Activated CD8-positive, alpha-beta T cell treated with anti-CD3 and anti-CD28 coated beads, Interleukin-2, amount 10 ng/mL, durations not matched to agents 7 days and 5 days (primary cell): ENCODE results near the gene DDX55. TPM values are rescaled to one million over a fixed set of nuclear protein-coding genes. Genes with fewer than 3 reads are reported as not detected.
"Not testable (repeated sequence)": the region's sequence is repeated elsewhere in the genome, so short reads cannot be mapped to it uniquely, and the experiment has no call there.

Experiments
- ATAC-seq: fragments of 150-1000 bp; cut with Tn5 transposase; one replicate; pipeline ENCODE4 v1.10.0; 2021; ENCODE audit warnings: moderate library complexity
- CTCF ChIA-PET: fragments of 350-600 bp; sonication (Branson Sonifier 250); formaldehyde crosslinking; loops from one replicate; lab custom pipeline; 2021; ENCODE audit warnings: antibody characterized with exemption; lab: Charles Lee
- POLR2A ChIA-PET: fragments of 350-600 bp; sonication (Branson Sonifier 250); formaldehyde crosslinking; loops from one replicate; lab custom pipeline; 2021; ENCODE audit warnings: antibody characterized with exemption; lab: Charles Lee
- DNase-seq: peaks from one replicate; pipeline ENCODE4 v3.0.0-alpha.2; 2020
- H3K27ac Mint-ChIP-seq: one replicate; pipeline ENCODE4 v1.8.0; 2021; ENCODE audit warnings: mild to moderate bottlenecking, mixed read lengths
- H3K27me3 Mint-ChIP-seq: one replicate; pipeline ENCODE4 v1.8.0; 2021; ENCODE audit warnings: low read depth, mixed read lengths
- H3K36me3 Mint-ChIP-seq: one replicate; pipeline ENCODE4 v1.8.0; 2021; ENCODE audit warnings: low read depth, mixed read lengths
- H3K4me1 Mint-ChIP-seq: one replicate; pipeline ENCODE4 v1.8.0; 2021; ENCODE audit warnings: low read depth, mixed read lengths
- H3K4me3 Mint-ChIP-seq: one replicate; pipeline ENCODE4 v1.8.0; 2021; ENCODE audit warnings: mild to moderate bottlenecking, mixed read lengths
- H3K9me3 Mint-ChIP-seq: one replicate; pipeline ENCODE4 v1.8.0; 2022; ENCODE audit warnings: mixed read lengths; ENCODE audit not compliant: insufficient read depth
- total RNA-seq, 2 experiments: library from RNA; stranded (reverse); gene quantifications; one replicate each; pipeline ENCODE4 v1.2.3, GENCODE V29; 2021

DDX55 gene
- 10 to 100 TPM; 44.7 to 44.8 TPM for total RNA-seq

- CTCF ChIA-PET, result interaction anchor here (0.6 to 3.4 kb wide), 9 partner anchors 10 to 332 kb away, joined by 3 to 28 read pairs (median 5); partner anchors contain the start of gene TMED2
- Mint-ChIP-seq H3K27me3 (no peaks in the 10 kb centered on the region), H3K27ac (peak within 1 kb of the TSS; percentile 98), H3K36me3 (peaks cover 51% of the 10 kb centered on the region), H3K9me3 (no peaks in the 10 kb centered on the region), H3K4me3 (peak within 1 kb of the TSS; percentile 90), H3K4me1 (peaks cover 39% of the 10 kb centered on the region)
- ATAC-seq (peak; percentile 95), DNase-seq (peak; percentile 89)
- POLR2A ChIA-PET, result interaction anchor here (0.7 to 2.5 kb wide), 14 partner anchors 10 to 1075 kb away, joined by 3 to 15 read pairs (median 4); partner anchors contain the start of genes ATP6V0A2, KNTC1, MPHOSPH9 and MTRFR
Measured at GRCh38 chr12:123601602-123602489, at the start of gene DDX55. TSS of gene DDX55 (plus strand) at chr12:123602099. CDS start at chr12:123602149, 50 bp downstream.

- POLR2A ChIA-PET, H3K9me3 Mint-ChIP-seq, H3K27ac Mint-ChIP-seq, ATAC-seq, H3K4me1 Mint-ChIP-seq, DNase-seq, H3K36me3 Mint-ChIP-seq, H3K4me3 Mint-ChIP-seq, CTCF ChIA-PET, H3K27me3 Mint-ChIP-seq: not testable (repeated sequence)
Measured at GRCh38 chr12:123554136-123554535, 47.8 kb upstream of the DDX55 start.

GRCh38 chr12:123554843-123555242 lies 47.1 kb upstream of the DDX55 start:
- H3K27me3 Mint-ChIP-seq, H3K27ac Mint-ChIP-seq, ATAC-seq, H3K9me3 Mint-ChIP-seq, H3K36me3 Mint-ChIP-seq, CTCF ChIA-PET, DNase-seq, H3K4me1 Mint-ChIP-seq, POLR2A ChIA-PET, H3K4me3 Mint-ChIP-seq: not testable (repeated sequence)

- H3K36me3 Mint-ChIP-seq, CTCF ChIA-PET, DNase-seq, H3K27ac Mint-ChIP-seq, H3K27me3 Mint-ChIP-seq, H3K9me3 Mint-ChIP-seq, ATAC-seq, H3K4me3 Mint-ChIP-seq, H3K4me1 Mint-ChIP-seq, POLR2A ChIA-PET: not testable (repeated sequence)
Measured at GRCh38 chr12:123558487-123558886, 43.4 kb upstream of the DDX55 start.

- no peak for ATAC-seq
- Mint-ChIP-seq H3K4me1 (peaks cover 5% of the 10 kb centered on the region), H3K36me3 (no peaks in the 10 kb centered on the region), H3K27ac (no peak overlapping the region), H3K27me3 (no peaks in the 10 kb centered on the region), H3K4me3 (no peak overlapping the region), H3K9me3 (no peaks in the 10 kb centered on the region)
- ChIA-PET CTCF (no interaction called here), POLR2A (interaction anchor here (0.6 to 0.8 kb wide), 2 partner anchors 55 to 1132 kb away, joined by 3 read pairs; no protein-coding TSS in a partner anchor)
- no peak for DNase-seq
Measured at GRCh38 chr12:123559468-123559867, 42.4 kb upstream of the DDX55 start.

GRCh38 chr12:123571343-123571813 lies 30.5 kb upstream of the DDX55 start:
- CTCF ChIA-PET, result no interaction called here
- no peak for ATAC-seq
- H3K27me3 Mint-ChIP-seq, result peaks cover 3% of the 10 kb centered on the region
- no peak overlapping the region for H3K27ac Mint-ChIP-seq
- POLR2A ChIA-PET, result interaction anchor here (0.7 kb wide), 1 partner anchor 48 kb away, joined by 3 read pairs; no protein-coding TSS in a partner anchor
- DNase-seq, result no peak
- H3K4me3 Mint-ChIP-seq, result no peak overlapping the region
- peaks cover 2% of the 10 kb centered on the region for H3K36me3 Mint-ChIP-seq
- H3K4me1 Mint-ChIP-seq, result peaks cover 7% of the 10 kb centered on the region
- no peaks in the 10 kb centered on the region for H3K9me3 Mint-ChIP-seq

GRCh38 chr12:123572391-123572790 lies 29.5 kb upstream of the DDX55 start:
- Mint-ChIP-seq H3K4me3 (no peak overlapping the region), H3K36me3 (peaks cover 5% of the 10 kb centered on the region), H3K27ac (no peak overlapping the region), H3K4me1 (peaks cover 7% of the 10 kb centered on the region), H3K27me3 (peaks cover 3% of the 10 kb centered on the region), H3K9me3 (no peaks in the 10 kb centered on the region)
- POLR2A ChIA-PET, result no interaction called here
- ATAC-seq, result no peak
- no peak for DNase-seq
- CTCF ChIA-PET, result interaction anchor here (1.0 kb wide), 1 partner anchor 11 kb away, joined by 3 read pairs; no protein-coding TSS in a partner anchor

- Mint-ChIP-seq H3K4me1 (peaks cover 7% of the 10 kb centered on the region), H3K27ac (no peak overlapping the region), H3K9me3 (no peaks in the 10 kb centered on the region), H3K4me3 (no peak overlapping the region), H3K27me3 (peaks cover 3% of the 10 kb centered on the region), H3K36me3 (peaks cover 5% of the 10 kb centered on the region)
- no peak for DNase-seq
- ATAC-seq, result no peak
- ChIA-PET POLR2A (interaction anchor here (1.1 kb wide), 1 partner anchor 400 kb away, joined by 3 read pairs; no protein-coding TSS in a partner anchor), CTCF (interaction anchor here (1.1 kb wide), 1 partner anchor 8 kb away, joined by 6 read pairs; no protein-coding TSS in a partner anchor)
Measured at GRCh38 chr12:123573870-123574269, 28.0 kb upstream of the DDX55 start.

GRCh38 chr12:123576611-123577010 lies 25.3 kb upstream of the DDX55 start:
- ChIA-PET POLR2A (no interaction called here), CTCF (no interaction called here)
- Mint-ChIP-seq H3K4me1 (no peaks in the 10 kb centered on the region), H3K36me3 (peaks cover 5% of the 10 kb centered on the region), H3K9me3 (no peaks in the 10 kb centered on the region), H3K4me3 (no peak overlapping the region), H3K27ac (no peak overlapping the region), H3K27me3 (no peaks in the 10 kb centered on the region)
- DNase-seq (no peak), ATAC-seq (no peak)

- H3K4me1 Mint-ChIP-seq, result peaks cover 10% of the 10 kb centered on the region
- DNase-seq (no peak), ATAC-seq (no peak)
- no peak overlapping the region for H3K27ac Mint-ChIP-seq
- no peaks in the 10 kb centered on the region for H3K27me3 Mint-ChIP-seq
- ChIA-PET CTCF (no interaction called here), POLR2A (interaction anchor here (0.6 kb wide), 2 partner anchors 362 to 849 kb away, joined by 3 to 4 read pairs; no protein-coding TSS in a partner anchor)
- H3K36me3 Mint-ChIP-seq, result peaks cover 5% of the 10 kb centered on the region
- no peak overlapping the region for H3K4me3 Mint-ChIP-seq
- no peaks in the 10 kb centered on the region for H3K9me3 Mint-ChIP-seq
Measured at GRCh38 chr12:123578243-123578642, 23.7 kb upstream of the DDX55 start.

GRCh38 chr12:123578829-123579228 lies 23.1 kb upstream of the DDX55 start:
- ATAC-seq, H3K27ac Mint-ChIP-seq, H3K27me3 Mint-ChIP-seq, H3K4me3 Mint-ChIP-seq, H3K9me3 Mint-ChIP-seq, H3K4me1 Mint-ChIP-seq, DNase-seq, H3K36me3 Mint-ChIP-seq: not testable (repeated sequence)
- ChIA-PET POLR2A (interaction anchor here (0.6 kb wide), 2 partner anchors 363 to 849 kb away, joined by 3 to 4 read pairs; no protein-coding TSS in a partner anchor), CTCF (interaction anchor here (0.9 kb wide), 1 partner anchor 341 kb away, joined by 3 read pairs; no protein-coding TSS in a partner anchor)
